ENCODE data around the gene VLDLR.

- no peak for TF ChIP-seq CTCF (IDR thresholded peaks at IDR 0.05)
- no peak for TF ChIP-seq ZFX (IDR thresholded peaks at IDR 0.05; ENCODE audit: borderline replicate concordance)
These were observed 51.6 kb downstream of the VLDLR start for GRCh38 chr9:2673161-2673560.
